ENCODE results near the gene EPN2.

GRCh38 chr17:19274893-19275292 is 37.7 kb downstream of the EPN2 start:
- no peak for TF ChIP-seq CTCF (IDR thresholded peaks at IDR 0.05)
- TF ChIP-seq POLR2A (IDR thresholded peaks at IDR 0.05) = no peak
- no peak for TF ChIP-seq POLR2AphosphoS5 (IDR thresholded peaks at IDR 0.05)
